ENCODE results near the gene SCNN1G.

DNA sequence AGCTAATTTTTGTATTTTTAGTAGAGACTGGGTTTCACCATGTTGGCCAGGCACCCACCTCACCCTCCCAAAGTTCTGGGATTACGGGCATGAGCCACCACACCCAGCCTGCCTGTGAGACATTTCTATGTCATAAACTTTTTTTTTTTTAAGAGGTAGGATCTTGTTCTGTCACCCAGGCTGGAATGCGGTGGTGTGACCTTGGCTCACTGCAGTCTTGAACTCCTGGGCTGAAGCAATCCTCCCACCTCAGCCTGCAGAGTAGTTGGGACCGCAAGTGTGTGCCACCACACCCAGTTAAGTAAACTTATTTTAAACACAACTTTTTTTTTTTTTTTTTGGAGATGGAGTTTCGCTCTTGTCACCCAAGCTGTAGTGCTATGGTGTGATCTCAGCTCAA lies 47.2 kb downstream of the SCNN1G start:
- TF ChIP-seq, protein P1, sequence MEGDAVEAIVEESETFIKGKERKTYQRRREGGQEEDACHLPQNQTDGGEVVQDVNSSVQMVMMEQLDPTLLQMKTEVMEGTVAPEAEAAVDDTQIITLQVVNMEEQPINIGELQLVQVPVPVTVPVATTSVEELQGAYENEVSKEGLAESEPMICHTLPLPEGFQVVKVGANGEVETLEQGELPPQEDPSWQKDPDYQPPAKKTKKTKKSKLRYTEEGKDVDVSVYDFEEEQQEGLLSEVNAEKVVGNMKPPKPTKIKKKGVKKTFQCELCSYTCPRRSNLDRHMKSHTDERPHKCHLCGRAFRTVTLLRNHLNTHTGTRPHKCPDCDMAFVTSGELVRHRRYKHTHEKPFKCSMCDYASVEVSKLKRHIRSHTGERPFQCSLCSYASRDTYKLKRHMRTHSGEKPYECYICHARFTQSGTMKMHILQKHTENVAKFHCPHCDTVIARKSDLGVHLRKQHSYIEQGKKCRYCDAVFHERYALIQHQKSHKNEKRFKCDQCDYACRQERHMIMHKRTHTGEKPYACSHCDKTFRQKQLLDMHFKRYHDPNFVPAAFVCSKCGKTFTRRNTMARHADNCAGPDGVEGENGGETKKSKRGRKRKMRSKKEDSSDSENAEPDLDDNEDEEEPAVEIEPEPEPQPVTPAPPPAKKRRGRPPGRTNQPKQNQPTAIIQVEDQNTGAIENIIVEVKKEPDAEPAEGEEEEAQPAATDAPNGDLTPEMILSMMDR (IDR thresholded peaks at IDR 0.05; ENCODE audit: low read depth, low read length, missing input control) = no peak
- TF ChIP-seq YY1 (IDR thresholded peaks at IDR 0.05) = no peak
